Spleen (tissue), 11 donors: Measurements from ENCODE around the gene CCIN. TPM values are rescaled to one million over a fixed set of nuclear protein-coding genes. Genes with fewer than 3 reads are reported as not detected.

Experiments used
- DNase-seq: peaks from one replicate; pipeline ENCODE4 v3.0.0-alpha.2; 2020
- H3K27ac ChIP-seq, 8 donors: fragments of 200-600 bp; sonication (generic) in 7 of 8; 1 replicate in 4 of 8; 2 replicates in 4 of 8; pipeline versions ENCODE4 v1.5.0 to v1.8.0; 2016 to 2021; ENCODE audit warnings: inconsistent platforms in 4 of 8, mild to moderate bottlenecking in 4 of 8, moderate library complexity in 1 of 8
- H3K27me3 ChIP-seq, 7 donors: fragments of 200-600 bp; sonication (generic) in 6 of 7; replicated peaks in 1 of 7; 1 replicate in 4 of 7; 2 replicates in 3 of 7; pipeline versions ENCODE4 v1.5.0 to v1.8.0; 2016 to 2021; ENCODE audit warnings: inconsistent platforms in 3 of 7, mild to moderate bottlenecking in 1 of 7
- H3K36me3 ChIP-seq, 6 donors: fragments of 200-600 bp; sonication (generic) in 5 of 6; 1 replicate in 4 of 6; 2 replicates in 2 of 6; pipeline versions ENCODE4 v1.5.0 to v1.8.0; 2016 to 2021; ENCODE audit warnings: inconsistent platforms in 2 of 6
- H3K4me1 ChIP-seq, 6 donors: fragments of 200-600 bp; sonication (generic) in 5 of 6; 1 replicate in 3 of 6; 2 replicates in 3 of 6; pipeline versions ENCODE4 v1.5.0 to v1.8.0; 2016 to 2021; ENCODE audit warnings: inconsistent platforms in 3 of 6
- H3K4me3 ChIP-seq, 8 donors: fragments of 200-600 bp; sonication (generic) in 7 of 8; 1 replicate in 4 of 8; 2 replicates in 4 of 8; pipeline versions ENCODE4 v1.5.0 to v1.8.0; 2016 to 2021; ENCODE audit warnings: inconsistent platforms in 4 of 8, mild to moderate bottlenecking in 4 of 8, moderate library complexity in 2 of 8
- H3K9me3 ChIP-seq, 8 donors: fragments of 200-600 bp; sonication (generic) in 7 of 8; 1 replicate in 4 of 8; 2 replicates in 4 of 8; pipeline versions ENCODE4 v1.5.0 to v1.8.0; 2016 to 2021; ENCODE audit warnings: inconsistent platforms in 4 of 8
- POLR2A ChIP-seq, 3 donors: fragments of 450-650 bp; IDR thresholded peaks; one replicate each; pipeline ENCODE4 v1.5.1; 2017; ENCODE audit warnings: antibody characterized with exemption in 3 of 3, mild to moderate bottlenecking in 1 of 3
- POLR2AphosphoS5 ChIP-seq, 3 donors: sonication (generic); formaldehyde crosslinking; IDR thresholded peaks; one replicate each; pipeline ENCODE4 v1.5.1; 2017; ENCODE audit warnings: antibody characterized with exemption in 3 of 3
- WGBS, 5 donors: extraction: QIAGEN DNeasy Blood & Tissue Kit in 3 of 5; methylation state at CpG; one replicate each; pipeline versions ENCODE4 v1.1.5 to v1.1.7; 2013 to 2018; 5-methylcytosine and 5-hydroxymethylcytosine counted together
- intact Hi-C: fragments of 100-400 bp; cut with DNase I; formaldehyde crosslinking; loops from one replicate; pipeline ENCODE4 v1.15.0; 2023; ENCODE audit warnings: low total_unique reads
- polyA plus RNA-seq, 3 donors: library from polyadenylated mRNA; stranded (reverse); fragments of 200-250 nt; gene quantifications; one replicate each; pipeline ENCODE4 v1.2.1, GENCODE V29; 2013
- total RNA-seq, 7 donors: library from RNA; depleted of rRNA in 3 of 7; stranded (reverse); fragments of >200 nt in 3 of 7; fragmentation: NEBNext Ultra II Directional in 4 of 7; extraction: Animal tissue kit (Norgen Biotek cat#: 25700) in 4 of 7; gene quantifications; one replicate each; pipeline versions ENCODE4 v1.1.0 to v1.2.1, GENCODE V29; 2016 to 2021
- TF ChIP-seq, protein P1 (sequence below), 11 experiments: fragments of 200-600 bp in 7 of 11; fragments of 450-650 bp in 4 of 11; sonication (generic) in 4 of 11; IDR thresholded peaks in 8 of 11; conservative IDR thresholded peaks in 3 of 11; 1 replicate in 7 of 11; 2 replicates in 4 of 11; pipeline versions ENCODE4 v1.4.0 to v1.8.0; 2016 to 2021; ENCODE audit warnings: antibody characterized with exemption in 11 of 11, inconsistent platforms in 4 of 11, mild to moderate bottlenecking in 1 of 11
- donor health status: healthy with polysubstance abuse.
- donor health status: DM: no; HTN: no; CAD: no; lungs with moderate emphysema.
- donor health status: DM: no; HTN: no; CAD: no.
- donor health status: Bipolar disorder and iron deficiency.
- donor health status: healthy.
- donor health status: DM: no; HTN: no; CAD: no.
- donor health status: DM: yes; HTN: yes; CAD: no.

Gene CCIN
- total and polyA plus RNA-seq, 10 donors: 0.03 to 1.0 (median 0.13) TPM; not detected in 3

DNA sequence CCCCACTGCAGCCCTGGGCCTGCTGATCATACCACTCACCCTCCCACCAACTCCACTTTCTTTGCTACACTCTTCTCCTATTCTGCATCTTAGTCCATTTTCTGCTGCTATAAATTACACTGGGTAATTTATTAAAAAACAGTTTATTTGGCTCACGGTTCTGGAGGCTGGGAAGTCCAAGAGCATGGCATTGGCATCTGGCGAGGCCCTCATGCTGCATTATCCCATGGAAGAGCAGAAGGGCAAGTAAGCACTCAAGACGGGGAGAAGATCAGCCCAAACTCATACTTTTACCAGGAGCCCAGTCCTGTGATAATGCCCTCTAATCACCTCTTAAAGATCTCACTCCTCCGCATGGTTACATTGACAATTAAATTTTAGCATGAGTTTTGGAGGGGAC, 23.2 kb upstream of the CCIN start:
- H3K4me1 ChIP-seq: peaks cover 65 to 100% (median 88%) of the 10 kb centered on the region in 6 donors
- WGBS, 5 donors: 94 to 99% (median 97%) methylated on average over 4 of the region's 4 CpGs

DNA sequence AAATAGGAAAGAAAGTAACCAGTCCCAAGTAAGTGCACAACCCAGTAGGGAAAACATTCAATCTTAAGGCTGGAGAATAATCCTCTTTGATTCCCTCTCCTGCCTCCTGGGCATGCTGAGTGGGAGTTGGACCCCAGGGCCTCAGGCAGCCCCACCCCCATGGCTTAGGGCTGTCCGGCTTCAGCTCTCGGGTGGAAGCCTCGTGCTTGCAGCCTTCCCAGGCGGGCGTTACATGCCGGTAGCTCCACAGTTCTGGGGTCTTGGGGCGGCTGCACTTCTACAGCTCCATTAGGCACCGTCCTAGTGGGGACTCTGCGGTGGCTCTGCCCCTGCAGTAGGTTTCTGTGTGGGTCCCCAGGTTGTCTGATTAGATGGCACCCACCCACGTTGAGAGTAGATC, 22.5 kb upstream of the CCIN start:
- no peaks in the 10 kb centered on the region for H3K27me3 ChIP-seq
- H3K36me3 ChIP-seq: peaks cover 0 to 34% (median 0%) of the 10 kb centered on the region in 6 donors
- H3K4me3 ChIP-seq: no peak overlapping the region
- H3K9me3 ChIP-seq: peaks cover 0 to 9% (median 0%) of the 10 kb centered on the region in 8 donors
- peaks cover 67 to 100% (median 88%) of the 10 kb centered on the region in 6 donors for H3K4me1 ChIP-seq
- WGBS, 5 donors: 88 to 98% (median 95%) methylated on average over 7 to 10 of the region's 10 CpGs
- intact Hi-C loops: no loop called here
- TF ChIP-seq POLR2A (IDR thresholded peaks at IDR 0.05) (no peak), POLR2AphosphoS5 (IDR thresholded peaks at IDR 0.05) (peak in 1 of 3 donors; percentile 16)
- peak; percentile 77 for DNase-seq
- peak overlapping the region in 3 of 8 donors; percentile 24 to 95 (median 93) for H3K27ac ChIP-seq

More for the DNA sequence above, 23.2 kb upstream of the CCIN start:
- intact Hi-C loops: no loop called here
- Histone ChIP-seq H3K27ac (peak overlapping the region in 5 of 8 donors; percentile 89 to 95 (median 93)), H3K27me3 (no peaks in the 10 kb centered on the region), H3K36me3 (peaks cover 0 to 34% (median 0%) of the 10 kb centered on the region in 6 donors), H3K4me3 (peak overlapping the region in 1 of 8 donors; percentile 67), H3K9me3 (peaks cover 0 to 9% (median 0%) of the 10 kb centered on the region in 8 donors)
- peak; percentile 30 for DNase-seq
- TF ChIP-seq POLR2AphosphoS5 (IDR thresholded peaks at IDR 0.05) (no peak), POLR2A (IDR thresholded peaks at IDR 0.05) (no peak)
- TF ChIP-seq, protein P1, sequence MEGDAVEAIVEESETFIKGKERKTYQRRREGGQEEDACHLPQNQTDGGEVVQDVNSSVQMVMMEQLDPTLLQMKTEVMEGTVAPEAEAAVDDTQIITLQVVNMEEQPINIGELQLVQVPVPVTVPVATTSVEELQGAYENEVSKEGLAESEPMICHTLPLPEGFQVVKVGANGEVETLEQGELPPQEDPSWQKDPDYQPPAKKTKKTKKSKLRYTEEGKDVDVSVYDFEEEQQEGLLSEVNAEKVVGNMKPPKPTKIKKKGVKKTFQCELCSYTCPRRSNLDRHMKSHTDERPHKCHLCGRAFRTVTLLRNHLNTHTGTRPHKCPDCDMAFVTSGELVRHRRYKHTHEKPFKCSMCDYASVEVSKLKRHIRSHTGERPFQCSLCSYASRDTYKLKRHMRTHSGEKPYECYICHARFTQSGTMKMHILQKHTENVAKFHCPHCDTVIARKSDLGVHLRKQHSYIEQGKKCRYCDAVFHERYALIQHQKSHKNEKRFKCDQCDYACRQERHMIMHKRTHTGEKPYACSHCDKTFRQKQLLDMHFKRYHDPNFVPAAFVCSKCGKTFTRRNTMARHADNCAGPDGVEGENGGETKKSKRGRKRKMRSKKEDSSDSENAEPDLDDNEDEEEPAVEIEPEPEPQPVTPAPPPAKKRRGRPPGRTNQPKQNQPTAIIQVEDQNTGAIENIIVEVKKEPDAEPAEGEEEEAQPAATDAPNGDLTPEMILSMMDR (IDR thresholded peaks at IDR 0.05 in 8 of 11, conservative IDR thresholded peaks at IDR 0.05 in 3 of 11): no peak

DNA sequence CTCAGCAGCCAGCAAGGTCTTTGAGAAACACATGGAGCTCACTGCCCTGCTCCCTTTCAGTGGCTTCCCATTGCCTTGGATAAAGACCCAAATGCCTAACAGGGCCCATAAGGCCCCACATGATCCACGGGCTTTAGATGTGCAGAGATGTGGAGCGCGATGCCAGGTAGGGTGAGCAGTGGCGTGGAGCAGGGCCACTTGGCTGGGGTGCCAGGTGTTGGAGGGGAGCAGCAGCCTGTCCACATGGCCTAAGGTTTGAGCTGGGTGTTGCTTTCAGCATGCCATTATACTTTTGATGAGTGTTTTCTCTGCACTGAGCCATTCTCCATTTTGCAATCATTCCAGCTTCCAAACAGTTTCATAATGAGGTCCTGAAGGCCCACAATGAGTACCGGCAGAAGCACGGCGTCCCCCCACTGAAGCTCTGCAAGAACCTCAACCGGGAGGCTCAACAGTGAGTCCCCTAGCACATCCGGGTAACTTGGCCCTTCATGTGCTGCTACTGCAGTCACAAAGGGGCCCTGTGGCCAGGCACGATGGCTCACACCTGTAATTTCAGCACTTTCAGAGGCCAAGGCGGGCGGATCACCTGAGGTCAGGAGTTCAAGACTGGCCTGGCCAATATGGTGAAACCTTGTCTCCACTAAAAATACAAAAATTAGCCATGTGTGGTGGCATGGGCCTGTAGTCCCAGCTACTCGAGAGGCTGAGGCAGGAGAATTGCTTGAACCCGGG, 21.6 kb upstream of the CCIN start:
- peaks cover 66 to 100% (median 88%) of the 10 kb centered on the region in 6 donors for H3K4me1 ChIP-seq
- H3K27me3 ChIP-seq: no peaks in the 10 kb centered on the region
- H3K4me3 ChIP-seq: no peak overlapping the region
- peaks cover 0 to 34% (median 0%) of the 10 kb centered on the region in 6 donors for H3K36me3 ChIP-seq
- peaks cover 0 to 9% (median 0%) of the 10 kb centered on the region in 8 donors for H3K9me3 ChIP-seq
- intact Hi-C loops: no loop called here
- TF ChIP-seq, protein P1 (IDR thresholded peaks at IDR 0.05 in 8 of 11, conservative IDR thresholded peaks at IDR 0.05 in 3 of 11): no peak
- TF ChIP-seq POLR2A (IDR thresholded peaks at IDR 0.05) (no peak), POLR2AphosphoS5 (IDR thresholded peaks at IDR 0.05) (no peak)
- 85 to 94% (median 89%) methylated on average over 12 to 14 of the region's 14 CpGs for WGBS, 5 donors
- H3K27ac ChIP-seq: peak overlapping the region in 6 of 8 donors; percentile 53 to 95 (median 82)
- DNase-seq: peak; percentile 67

DNA sequence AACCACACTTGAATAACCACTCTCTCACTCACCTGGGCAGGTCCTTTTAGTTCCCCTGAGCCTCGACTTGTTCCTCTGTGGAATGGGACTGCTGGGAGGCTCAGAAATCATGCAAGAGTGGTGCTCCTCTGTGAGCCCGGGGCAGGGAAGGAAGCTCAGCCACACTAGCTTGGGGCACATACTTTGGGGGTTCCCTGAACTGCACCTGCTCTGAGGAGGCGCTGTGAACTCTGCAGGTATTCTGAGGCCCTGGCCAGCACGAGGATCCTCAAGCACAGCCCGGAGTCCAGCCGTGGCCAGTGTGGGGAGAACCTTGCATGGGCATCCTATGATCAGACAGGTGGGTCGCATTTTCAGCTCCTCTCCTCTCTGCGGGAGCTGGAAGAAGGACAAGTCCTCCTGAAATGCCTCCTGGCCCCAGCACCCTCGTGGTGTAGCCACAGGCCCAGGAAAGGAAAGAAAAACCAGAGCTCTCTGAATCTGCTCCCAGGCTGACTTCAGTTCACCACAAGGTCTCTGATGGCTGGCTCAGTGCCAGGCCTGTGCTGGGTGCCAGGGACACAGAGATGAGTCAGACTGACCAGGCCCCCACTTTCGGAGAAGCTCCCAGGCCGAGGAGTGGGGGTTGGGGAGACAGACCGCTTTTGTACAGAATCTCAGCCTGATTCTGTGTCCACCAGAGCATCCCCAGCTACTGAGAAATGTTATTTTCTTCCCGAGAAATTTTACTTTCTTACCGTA, 20.7 kb upstream of the CCIN start:
- no peaks in the 10 kb centered on the region for H3K27me3 ChIP-seq
- H3K36me3 ChIP-seq: peaks cover 0 to 40% (median 0%) of the 10 kb centered on the region in 6 donors
- WGBS, 5 donors: 48 to 63% (median 55%) methylated on average over 13 to 14 of the region's 14 CpGs
- peak; percentile 92 for DNase-seq
- H3K4me1 ChIP-seq: peaks cover 66 to 100% (median 88%) of the 10 kb centered on the region in 6 donors
- peaks cover 0 to 9% (median 0%) of the 10 kb centered on the region in 8 donors for H3K9me3 ChIP-seq
- TF ChIP-seq, protein P1 (IDR thresholded peaks at IDR 0.05 in 8 of 11, conservative IDR thresholded peaks at IDR 0.05 in 3 of 11): no peak
- TF ChIP-seq POLR2A (IDR thresholded peaks at IDR 0.05) (no peak), POLR2AphosphoS5 (IDR thresholded peaks at IDR 0.05) (peak; percentile 48 to 80 (median 67))
- H3K27ac ChIP-seq: peak overlapping the region in 6 of 8 donors; percentile 53 to 95 (median 82)
- H3K4me3 ChIP-seq: no peak overlapping the region
- intact Hi-C loops: no loop called here
